Stimulated activated CD8-positive, alpha-beta memory T cell treated with anti-CD3 and anti-CD28 coated beads, Interleukin-2, amount 100 ng/mL, for 1 hour (primary cell): ENCODE results near the gene PALMD.

Experiments used
- DNase-seq, 2 donors: peaks; one replicate each; pipeline ENCODE4 v3.0.0-alpha.2; 2020; ENCODE audit warnings: low read depth in 2 of 2

Gene PALMD

GRCh38 chr1:99660496-99660895 is 14.6 kb downstream of the PALMD start:
- no peak for DNase-seq

- DNase-seq: no peak
Observed at GRCh38 chr1:99661780-99662179, 15.9 kb downstream of the PALMD start.

DNA sequence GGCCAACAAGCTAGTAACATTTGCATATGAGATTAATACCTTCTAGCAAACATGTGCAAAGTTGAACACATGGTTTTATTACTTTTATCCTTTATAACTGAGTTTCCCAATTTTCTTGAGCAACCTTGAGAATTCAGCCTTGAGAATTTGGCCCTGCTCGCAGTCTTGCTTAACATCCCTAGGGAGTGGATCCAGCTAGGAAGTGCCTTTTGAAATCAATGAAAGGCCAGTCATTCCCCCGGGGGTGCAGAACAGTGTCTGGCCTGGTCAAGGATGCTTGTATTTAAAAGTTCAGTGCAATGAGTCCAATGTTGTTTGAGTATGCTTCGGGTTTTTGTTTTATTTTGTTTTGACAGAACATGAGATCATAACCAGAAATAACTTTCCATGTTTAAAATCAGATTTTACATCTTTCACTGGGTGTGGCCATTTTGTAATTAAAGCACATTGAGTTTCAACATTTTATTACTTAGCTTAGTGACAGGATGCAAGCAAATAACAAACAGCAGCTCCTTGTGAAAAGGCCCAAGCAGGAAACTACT is 16.7 kb downstream of the PALMD start:
- no peak for DNase-seq

DNA sequence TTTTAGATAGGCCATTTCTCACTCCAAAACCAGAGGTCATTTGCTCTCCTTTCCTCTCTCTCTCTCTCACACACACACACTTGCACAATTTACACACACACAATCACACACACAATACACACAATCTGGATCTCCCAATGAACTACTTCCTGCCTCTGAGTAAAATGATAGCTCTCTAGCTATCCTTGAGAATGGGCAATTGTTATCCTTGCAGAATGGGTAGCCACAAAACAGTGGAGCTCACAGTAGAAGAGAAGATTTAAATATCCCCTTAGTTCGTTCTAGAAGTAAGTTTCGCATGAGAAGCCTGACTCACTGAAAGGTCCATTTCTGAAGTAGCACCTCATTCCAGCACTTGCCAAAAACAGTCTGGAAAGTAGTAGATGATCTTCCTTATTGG is 17.6 kb downstream of the PALMD start:
- no peak for DNase-seq

- no peak for DNase-seq
Observed at GRCh38 chr1:99665212-99665611, 19.3 kb downstream of the PALMD start.

- no peak for DNase-seq
Observed at GRCh38 chr1:99669376-99669775, 23.5 kb downstream of the PALMD start.

- no peak for DNase-seq
Observed at GRCh38 chr1:99669821-99670220, 23.9 kb downstream of the PALMD start.

GRCh38 chr1:99670583-99670982 is 24.7 kb downstream of the PALMD start:
- DNase-seq: no peak

DNA sequence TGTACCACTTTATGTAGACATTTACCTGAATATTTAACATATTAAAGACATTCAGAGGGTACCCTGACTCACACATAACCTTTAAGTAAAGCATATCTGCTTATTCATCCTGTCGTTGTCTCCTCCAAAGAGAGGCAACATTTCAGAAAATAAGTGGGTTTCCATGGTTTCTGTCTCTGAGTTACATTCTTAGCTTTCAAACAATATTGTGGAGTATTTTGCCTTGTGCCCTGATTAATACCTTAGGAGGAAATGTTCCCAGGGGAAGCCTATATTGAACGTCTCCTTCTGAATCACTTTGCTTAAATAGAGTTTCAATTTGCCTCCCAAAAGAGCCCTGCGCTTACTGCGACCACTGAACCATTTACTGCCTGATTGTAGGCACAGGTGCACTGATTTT is 26.1 kb downstream of the PALMD start:
- DNase-seq: no peak

DNA sequence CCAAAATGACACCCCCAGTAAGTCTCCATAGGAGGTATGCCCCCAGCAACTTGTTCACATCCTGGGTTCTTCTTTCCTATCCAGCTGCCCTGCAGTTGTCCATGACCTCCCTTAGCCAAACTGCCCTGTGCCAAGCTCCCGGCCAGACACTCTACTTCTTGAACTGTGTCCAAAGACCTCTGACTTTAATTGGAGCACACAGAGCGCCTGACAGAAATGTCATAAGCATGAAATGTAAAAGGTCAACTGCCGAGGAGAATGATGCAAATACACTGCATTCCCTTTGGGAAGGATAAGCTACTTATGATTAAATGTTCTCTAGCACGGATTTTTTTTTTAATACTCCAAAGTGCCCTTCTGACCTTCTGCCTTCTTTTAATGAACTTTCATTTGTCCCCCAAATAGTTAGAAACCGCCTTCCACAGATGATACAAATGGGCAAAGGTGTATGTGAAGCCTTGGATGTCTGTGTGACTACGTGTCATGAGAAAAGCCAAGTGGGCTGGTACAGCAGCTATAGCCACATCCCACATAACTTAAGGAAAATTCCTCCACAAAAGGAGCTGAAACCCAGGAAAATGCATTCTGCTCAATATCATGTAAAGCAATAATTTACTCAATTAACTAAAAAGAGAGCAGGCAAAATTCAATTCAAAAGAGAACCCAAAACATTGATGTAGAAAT is 26.8 kb downstream of the PALMD start:
- no peak for DNase-seq

- no peak for DNase-seq
Observed at GRCh38 chr1:99673315-99673714, 27.4 kb downstream of the PALMD start.

DNA sequence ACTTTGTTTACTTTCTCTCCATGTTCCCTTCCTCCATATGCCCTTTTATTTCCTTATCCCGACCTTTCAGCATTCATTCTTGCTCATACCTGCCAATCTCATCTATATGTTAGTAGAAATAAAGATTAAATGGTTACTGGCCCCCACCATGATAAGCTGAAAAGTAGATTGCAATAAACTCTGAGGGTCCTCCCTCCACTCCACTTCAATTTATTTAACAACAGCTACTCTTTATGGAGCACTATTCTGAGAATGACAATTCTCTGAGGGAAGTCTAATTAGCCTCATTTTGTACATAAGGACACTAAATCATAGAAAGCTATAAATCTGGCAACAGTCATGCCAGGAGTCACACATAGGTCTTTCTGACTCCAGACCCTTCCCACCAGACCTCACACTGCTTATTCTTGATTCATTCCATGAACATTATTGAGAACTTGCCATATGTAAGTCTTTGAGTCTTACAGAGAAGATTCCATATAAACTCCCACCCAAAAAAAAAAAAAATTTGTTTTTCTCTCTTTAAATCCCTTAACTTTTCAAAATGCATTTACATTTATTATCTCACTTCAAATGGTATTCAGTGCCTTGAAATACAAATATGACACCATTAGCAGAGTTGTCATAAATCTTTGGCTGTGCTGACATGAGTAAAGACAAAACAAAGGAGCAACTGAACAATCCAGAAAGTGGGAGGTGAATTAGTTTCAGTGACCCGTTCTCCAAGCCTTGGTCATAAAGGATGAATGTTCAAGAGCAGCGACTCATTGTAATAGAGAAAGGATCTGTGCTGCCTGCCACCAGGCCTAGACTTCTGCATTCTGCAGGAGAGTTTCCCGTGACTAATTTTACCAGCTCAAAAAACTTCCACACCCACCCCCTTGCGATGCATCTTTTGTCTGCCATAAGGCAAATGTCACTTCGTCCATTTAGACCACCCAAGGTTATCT is 28.5 kb downstream of the PALMD start:
- no peak for DNase-seq

GRCh38 chr1:99675292-99675691 is 29.4 kb downstream of the PALMD start:
- DNase-seq: no peak

DNA sequence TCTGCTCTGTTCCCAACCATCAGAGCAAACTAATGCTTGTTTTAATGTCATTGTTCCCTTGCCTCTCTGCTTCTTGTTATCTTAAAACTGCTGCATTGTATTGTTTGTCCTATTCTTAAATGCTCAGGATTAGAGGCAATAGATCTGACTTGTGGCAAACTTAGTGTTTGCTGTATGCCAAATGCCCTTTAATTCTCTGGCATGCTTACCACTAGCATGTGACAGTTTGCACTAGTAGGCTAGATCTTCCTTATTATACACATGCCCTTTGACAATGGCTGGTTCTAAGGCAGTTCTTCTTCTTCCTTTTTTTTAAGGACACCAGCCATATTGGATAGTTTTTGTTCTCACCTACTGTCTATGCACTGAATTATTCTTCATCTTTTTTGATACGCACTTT is 30.1 kb downstream of the PALMD start:
- no peak for DNase-seq

DNA sequence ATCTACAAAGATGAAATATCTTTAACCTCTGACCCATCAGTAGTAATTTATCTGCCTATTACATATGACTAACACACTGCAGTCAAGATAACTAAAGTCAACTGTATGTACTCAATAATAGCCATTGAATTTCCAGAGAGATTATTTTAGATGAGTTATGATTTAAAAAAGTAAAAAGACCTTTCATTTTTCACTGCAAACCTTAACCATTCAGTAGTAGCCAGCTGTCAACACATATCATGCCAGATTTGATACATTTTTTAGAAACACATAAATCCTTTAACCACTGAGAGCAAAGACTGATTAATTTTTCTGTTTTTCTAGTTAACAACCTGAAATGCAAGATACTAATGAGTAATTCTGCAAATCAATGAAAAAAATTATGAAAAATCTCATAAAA is 31.0 kb downstream of the PALMD start:
- no peak for DNase-seq

GRCh38 chr1:99677416-99677815 is 31.5 kb downstream of the PALMD start:
- DNase-seq: no peak

- no peak for DNase-seq
Observed at GRCh38 chr1:99680270-99680669, 34.4 kb downstream of the PALMD start.

DNA sequence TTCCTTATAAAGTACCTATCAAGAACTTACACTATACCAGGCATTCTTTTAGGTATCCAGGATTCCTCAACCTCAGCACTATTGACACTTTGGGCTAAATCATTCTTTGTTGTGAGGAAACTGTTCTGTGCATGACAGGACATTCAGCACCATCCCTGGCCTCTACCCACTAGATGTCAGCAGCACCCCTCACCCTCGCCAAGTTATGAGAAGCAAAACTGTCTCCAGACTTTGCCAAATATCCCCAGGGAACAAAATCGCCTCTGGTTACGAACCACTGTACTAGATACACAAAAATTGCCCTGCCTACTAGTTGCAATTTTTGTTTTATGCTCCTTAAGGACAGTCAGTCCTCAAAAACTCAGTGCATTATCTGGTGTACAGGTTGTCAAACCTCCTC is 35.7 kb downstream of the PALMD start:
- DNase-seq: no peak

DNA sequence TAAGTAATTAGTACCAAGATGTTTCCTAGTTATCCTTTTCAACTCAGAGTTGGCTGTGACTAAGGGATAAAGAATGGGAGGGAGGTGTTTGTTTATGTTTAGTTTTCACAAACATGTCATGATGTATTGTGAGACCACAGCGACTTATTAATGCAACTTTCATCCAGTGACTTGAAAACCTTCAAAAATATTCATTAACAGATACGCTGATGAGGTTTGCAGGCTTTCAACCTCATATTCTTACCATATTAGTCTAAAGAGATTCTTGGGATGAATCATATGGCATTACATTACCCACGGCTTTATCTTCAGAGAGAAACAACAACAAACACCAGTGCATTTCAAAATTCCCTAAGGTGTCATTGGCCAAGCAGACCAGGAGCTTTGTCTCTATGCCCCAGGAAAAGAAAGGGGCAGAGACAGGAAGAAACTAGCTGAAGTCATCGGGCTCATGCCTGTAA is 36.4 kb downstream of the PALMD start:
- no peak for DNase-seq

DNA sequence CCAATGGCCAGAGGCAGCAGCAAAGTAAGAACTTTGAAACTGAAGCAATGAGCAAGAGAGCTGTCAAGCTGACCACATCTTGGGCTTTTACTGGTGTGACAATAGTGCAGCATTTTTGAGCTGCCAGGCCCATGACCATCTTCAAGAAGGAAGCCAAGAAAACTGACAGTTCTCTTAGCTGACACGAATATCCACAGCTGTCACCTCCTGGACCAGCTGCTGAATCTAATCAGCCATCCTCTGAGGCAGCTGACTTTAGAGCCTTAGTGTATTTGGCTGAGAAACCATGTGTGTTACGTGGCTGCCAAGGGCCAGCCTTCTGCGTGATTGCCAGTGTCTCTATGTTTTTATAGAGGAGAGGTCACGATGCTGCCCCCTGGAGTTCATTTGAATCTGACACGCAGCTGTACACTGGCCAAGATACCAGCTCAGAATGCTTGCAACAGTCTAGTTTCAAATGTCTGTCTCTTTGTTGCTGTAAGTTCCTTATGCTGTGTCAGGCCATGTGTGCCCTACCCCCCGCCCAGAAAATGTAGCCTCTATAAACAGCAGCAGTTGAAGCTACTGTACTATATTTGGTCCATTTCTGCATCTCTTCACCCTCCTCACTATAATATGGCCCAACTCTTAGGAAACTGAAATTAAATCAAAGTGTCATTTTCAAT is 39.7 kb downstream of the PALMD start:
- DNase-seq: no peak

GRCh38 chr1:99691175-99691574 is 45.3 kb downstream of the PALMD start:
- DNase-seq: no peak

- no peak for DNase-seq
Observed at GRCh38 chr1:99696616-99697015, 50.7 kb downstream of the PALMD start.
